Measurements from ENCODE around the gene CACNG4. TPM values are rescaled to one million over a fixed set of nuclear protein-coding genes. Genes with fewer than 3 reads are reported as not detected.

Gene CACNG4
- total and polyA plus RNA-seq, 2 of the 4 experiments (the other 2 are of a cell fraction) = under 0.01 to 0.53 TPM

DNA sequence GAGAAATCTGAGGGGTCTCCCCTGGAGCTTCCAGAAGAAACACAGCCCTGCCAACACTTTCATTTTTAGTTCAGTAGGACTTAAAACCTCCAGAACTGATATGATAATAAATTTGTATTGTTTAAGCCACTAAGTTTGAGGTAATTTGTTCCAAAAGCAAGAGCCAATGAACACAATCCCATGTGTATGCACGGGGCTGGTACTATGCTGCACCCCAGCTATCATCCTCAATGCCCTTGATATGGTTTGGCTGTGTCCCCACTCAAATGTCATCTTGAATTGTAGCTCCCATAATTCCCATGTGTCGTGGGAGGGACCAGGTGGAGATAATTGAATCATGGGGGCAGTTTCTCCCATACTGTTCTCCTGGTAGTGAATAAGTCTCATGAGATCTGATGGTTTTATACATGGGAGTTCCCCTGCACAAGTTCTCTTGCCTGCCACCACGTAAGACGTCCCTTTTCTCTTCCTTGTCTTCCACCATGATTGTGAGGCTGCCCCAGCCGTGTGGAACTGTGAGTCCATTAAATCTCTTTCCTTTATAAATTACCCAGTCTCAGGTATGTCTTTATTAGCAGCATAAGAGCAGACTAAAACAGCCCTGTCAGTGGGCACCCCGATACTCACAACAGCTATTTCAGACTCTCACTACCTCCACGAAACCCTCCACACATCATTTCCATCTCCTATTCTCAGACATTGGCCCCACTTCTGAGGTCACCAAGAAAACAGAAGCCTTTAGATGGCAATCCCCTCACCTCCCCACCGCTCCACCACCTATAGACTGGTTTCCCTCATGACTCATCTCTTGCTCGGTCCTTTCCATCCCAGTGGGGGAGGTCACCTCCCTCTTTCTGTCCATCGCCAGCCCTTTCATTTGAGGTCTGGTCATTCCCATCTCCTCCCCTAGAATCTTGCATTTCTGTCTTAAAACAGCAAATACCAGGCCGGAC is 70.9 kb downstream of the CACNG4 start (continued):
- TF ChIP-seq RFX5 (IDR thresholded peaks at IDR 0.05; ENCODE audit: low read depth, low read length) = no peak

DNA sequence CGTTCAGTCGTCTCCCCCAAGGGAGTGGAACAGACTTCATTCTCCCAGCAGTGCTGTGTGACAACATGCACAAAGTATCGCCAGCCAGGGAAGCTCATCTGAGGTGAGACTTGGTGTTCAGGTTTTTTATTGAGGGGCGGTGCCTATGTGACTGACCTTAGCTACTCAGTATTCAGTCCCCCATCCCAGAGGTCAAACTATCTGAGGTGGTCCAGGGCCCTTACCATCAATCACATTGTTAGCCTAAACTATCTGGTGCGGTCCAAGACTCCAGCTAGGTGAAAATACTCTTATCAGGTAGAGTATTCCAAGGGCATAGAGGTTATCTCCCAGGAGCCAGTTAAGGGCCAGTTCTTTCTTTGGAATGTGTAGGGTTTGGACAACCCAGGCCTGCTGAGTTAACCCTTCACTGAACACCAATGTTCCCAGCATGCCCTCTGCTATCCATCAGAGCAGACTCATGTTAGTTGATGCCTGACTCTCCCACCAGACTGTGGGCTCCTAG is 74.4 kb downstream of the CACNG4 start:
- WGBS, 2 experiments (ENCODE audit: extremely low coverage in 2 of 2, insufficient read length in 1 of 2) = 20% methylated on average over 1 of the region's 5 CpGs; no CpG with 5 or more reads in 1 of the 2 experiments
- no peaks in the 10 kb centered on the region; the same call in none of the 2 replicates for H3K9me3 ChIP-seq (ENCODE audit: control insufficient read depth, insufficient read depth, low read length)
- no peaks in the 10 kb centered on the region for H3K79me1 ChIP-seq (ENCODE audit: low read depth in 1 of 2, low read length in 2 of 2)
- H2AK5ac ChIP-seq (ENCODE audit: low read depth, low read length) = no peak overlapping the region
- dilution Hi-C loops (cut with HindIII; ENCODE audit: low sequenced_read_pairs, unreplicated experiment) (no loop called here), in situ Hi-C loops (cut with MboI; ENCODE audit: low sequenced_read_pairs) (no loop called here), intact Hi-C loops (cut with micrococcal nuclease) (no loop called here)
- no peak overlapping the region for H3K4me2 ChIP-seq (ENCODE audit: low read depth, low read length)
- H3K4me3 ChIP-seq (ENCODE audit: insufficient read depth, low read depth, low read length) = no peak overlapping the region
- no peak overlapping the region for H4K5ac ChIP-seq (ENCODE audit: low read depth, low read length)
- no peak overlapping the region for H2BK20ac ChIP-seq (ENCODE audit: low read depth, low read length)
- DNase-seq (no peak), ATAC-seq (ENCODE audit: low read depth) (no peak)
- H4K20me1 ChIP-seq (ENCODE audit: insufficient read depth, low read length) = no peaks in the 10 kb centered on the region
- no peak overlapping the region for H3K23ac ChIP-seq (ENCODE audit: low read depth, low read length)
- no peak overlapping the region for H2BK5ac ChIP-seq (ENCODE audit: low read depth, low read length, poor library complexity, severe bottlenecking)
- no peak overlapping the region for H3K27ac ChIP-seq (ENCODE audit: insufficient read depth, low read length)
- no peak overlapping the region for H2AFZ ChIP-seq (replicated peaks; ENCODE audit: low read length, poor library complexity)
- no peak overlapping the region for H4K91ac ChIP-seq (ENCODE audit: insufficient read depth, low read depth, low read length)
- ChIA-PET POLR2A (ENCODE audit: unreplicated experiment) (no interaction called here), CTCF (no interaction called here)
- no peak overlapping the region for H3K56ac ChIP-seq (ENCODE audit: extremely low read depth, insufficient read depth, low read length)
- H3K36me3 ChIP-seq (ENCODE audit: control insufficient read depth, insufficient read depth, low read length) = no peaks in the 10 kb centered on the region
- no peak overlapping the region for H3K14ac ChIP-seq (replicated peaks; ENCODE audit: low read depth, low read length)
- no peak overlapping the region for H3K4ac ChIP-seq (ENCODE audit: low read depth, low read length)
- no peak overlapping the region for H2BK120ac ChIP-seq (ENCODE audit: low read depth, low read length)
- no TSS peak for BruUV-seq (replicated peaks)
- H2BK15ac ChIP-seq (ENCODE audit: low read depth, low read length) = no peak overlapping the region
- no peak overlapping the region for H2AK9ac ChIP-seq (replicated peaks; ENCODE audit: low read depth, low read length, poor library complexity)
- no peak overlapping the region for H3K18ac ChIP-seq (ENCODE audit: low read depth, low read length)
- no peak overlapping the region for H3K9ac ChIP-seq (ENCODE audit: low read depth, low read length)
- peaks cover 62% of the 10 kb centered on the region for H3K27me3 ChIP-seq (ENCODE audit: control insufficient read depth, insufficient read depth, low read length)
- H3K4me1 ChIP-seq (ENCODE audit: control insufficient read depth, insufficient read depth, low read length) = no peaks in the 10 kb centered on the region
- no peaks in the 10 kb centered on the region for H3K9me1 ChIP-seq (ENCODE audit: insufficient read depth, low read length)
- H4K8ac ChIP-seq (ENCODE audit: low read depth in 2 of 2, low read length in 2 of 2) = no peak overlapping the region
- no peak for TF ChIP-seq CEBPB (IDR thresholded peaks at IDR 0.05; ENCODE audit: low read depth, low read length)
- TF ChIP-seq, protein P1, sequence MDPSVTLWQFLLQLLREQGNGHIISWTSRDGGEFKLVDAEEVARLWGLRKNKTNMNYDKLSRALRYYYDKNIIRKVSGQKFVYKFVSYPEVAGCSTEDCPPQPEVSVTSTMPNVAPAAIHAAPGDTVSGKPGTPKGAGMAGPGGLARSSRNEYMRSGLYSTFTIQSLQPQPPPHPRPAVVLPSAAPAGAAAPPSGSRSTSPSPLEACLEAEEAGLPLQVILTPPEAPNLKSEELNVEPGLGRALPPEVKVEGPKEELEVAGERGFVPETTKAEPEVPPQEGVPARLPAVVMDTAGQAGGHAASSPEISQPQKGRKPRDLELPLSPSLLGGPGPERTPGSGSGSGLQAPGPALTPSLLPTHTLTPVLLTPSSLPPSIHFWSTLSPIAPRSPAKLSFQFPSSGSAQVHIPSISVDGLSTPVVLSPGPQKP (IDR thresholded peaks at IDR 0.05; ENCODE audit: borderline replicate concordance, low read depth, low read length) = no peak
- no peak for TF ChIP-seq FOS (IDR thresholded peaks at IDR 0.05; ENCODE audit: low read depth, low read length)
- TF ChIP-seq CHD1 (IDR thresholded peaks at IDR 0.05; ENCODE audit: low read depth, low read length) = no peak
- TF ChIP-seq, protein P2, sequence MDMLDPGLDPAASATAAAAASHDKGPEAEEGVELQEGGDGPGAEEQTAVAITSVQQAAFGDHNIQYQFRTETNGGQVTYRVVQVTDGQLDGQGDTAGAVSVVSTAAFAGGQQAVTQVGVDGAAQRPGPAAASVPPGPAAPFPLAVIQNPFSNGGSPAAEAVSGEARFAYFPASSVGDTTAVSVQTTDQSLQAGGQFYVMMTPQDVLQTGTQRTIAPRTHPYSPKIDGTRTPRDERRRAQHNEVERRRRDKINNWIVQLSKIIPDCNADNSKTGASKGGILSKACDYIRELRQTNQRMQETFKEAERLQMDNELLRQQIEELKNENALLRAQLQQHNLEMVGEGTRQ (IDR thresholded peaks at IDR 0.05; ENCODE audit: low read depth, low read length) = no peak
- no peak for TF ChIP-seq RAD21 (IDR thresholded peaks at IDR 0.05; ENCODE audit: low read length)

Measured in IMR-90 (cell line).